ENCODE results near the gene AGFG2. TPM values are rescaled to one million over a fixed set of nuclear protein-coding genes. Genes with fewer than 3 reads are reported as not detected.

The AGFG2 gene, protein sequence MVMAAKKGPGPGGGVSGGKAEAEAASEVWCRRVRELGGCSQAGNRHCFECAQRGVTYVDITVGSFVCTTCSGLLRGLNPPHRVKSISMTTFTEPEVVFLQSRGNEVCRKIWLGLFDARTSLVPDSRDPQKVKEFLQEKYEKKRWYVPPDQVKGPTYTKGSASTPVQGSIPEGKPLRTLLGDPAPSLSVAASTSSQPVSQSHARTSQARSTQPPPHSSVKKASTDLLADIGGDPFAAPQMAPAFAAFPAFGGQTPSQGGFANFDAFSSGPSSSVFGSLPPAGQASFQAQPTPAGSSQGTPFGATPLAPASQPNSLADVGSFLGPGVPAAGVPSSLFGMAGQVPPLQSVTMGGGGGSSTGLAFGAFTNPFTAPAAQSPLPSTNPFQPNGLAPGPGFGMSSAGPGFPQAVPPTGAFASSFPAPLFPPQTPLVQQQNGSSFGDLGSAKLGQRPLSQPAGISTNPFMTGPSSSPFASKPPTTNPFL
- total RNA-seq = 10 to 100 TPM; 12.2 to 24.7 (median 18.7) TPM

DNA sequence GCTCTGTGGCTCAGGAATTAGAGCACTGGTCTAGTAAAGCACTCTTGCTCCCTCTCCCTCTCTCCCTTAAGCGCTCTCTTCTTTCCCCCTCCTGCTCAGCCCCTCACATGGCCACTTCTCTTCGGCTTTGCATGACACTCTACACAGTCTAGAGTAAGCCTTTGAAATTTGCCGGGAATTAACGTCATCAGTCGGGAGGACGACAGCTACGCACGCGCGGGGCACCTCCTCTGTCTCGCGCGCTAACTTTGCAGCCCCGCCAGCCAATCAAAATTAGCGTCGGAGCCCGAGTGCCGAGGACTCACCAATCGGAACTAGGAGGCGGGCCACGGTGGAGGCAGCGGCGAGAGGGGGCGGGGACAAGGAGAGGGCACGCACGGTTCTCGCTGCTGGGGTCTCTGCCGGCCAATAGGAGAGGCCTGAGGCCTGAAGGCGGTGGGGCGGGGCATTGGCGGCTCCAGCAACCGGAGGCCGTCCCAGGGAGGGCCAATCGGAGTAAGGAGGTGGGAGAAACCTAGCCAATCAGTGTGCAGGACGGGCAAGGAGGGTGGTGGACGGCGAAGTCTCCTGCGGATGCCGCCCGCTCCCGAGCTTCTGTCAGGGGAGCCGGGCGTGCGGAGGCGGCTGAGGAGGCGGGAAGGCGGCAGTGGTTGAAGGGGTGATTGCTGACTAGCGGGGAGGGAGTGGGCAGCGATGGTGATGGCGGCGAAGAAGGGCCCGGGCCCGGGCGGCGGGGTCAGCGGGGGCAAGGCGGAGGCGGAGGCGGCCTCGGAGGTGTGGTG is at the start of gene AGFG2:
AGFG2 (plus strand) TSS at position 550 of the 782 bp plus-strand sequence; CDS start at position 694, 144 bp downstream.
- Histone ChIP-seq H3K27ac (peak within 1 kb of the TSS; percentile 70 to 87), H3K4me1 (peaks cover 3% of the 10 kb centered on the region in 2 donors), H3K36me3 (no peaks in the 10 kb centered on the region), H3K27me3 (no peaks in the 10 kb centered on the region), H3K9me3 (no peaks in the 10 kb centered on the region), H3K4me3 (peak within 1 kb of the TSS; percentile 65 to 94 (median 90))
- intact Hi-C loops (cut with DNase I; ENCODE audit: low total_unique reads) = no loop called here
- peak; percentile 100 for DNase-seq (ENCODE audit: low spot score in 2 of 2)
- TF ChIP-seq, protein P1, sequence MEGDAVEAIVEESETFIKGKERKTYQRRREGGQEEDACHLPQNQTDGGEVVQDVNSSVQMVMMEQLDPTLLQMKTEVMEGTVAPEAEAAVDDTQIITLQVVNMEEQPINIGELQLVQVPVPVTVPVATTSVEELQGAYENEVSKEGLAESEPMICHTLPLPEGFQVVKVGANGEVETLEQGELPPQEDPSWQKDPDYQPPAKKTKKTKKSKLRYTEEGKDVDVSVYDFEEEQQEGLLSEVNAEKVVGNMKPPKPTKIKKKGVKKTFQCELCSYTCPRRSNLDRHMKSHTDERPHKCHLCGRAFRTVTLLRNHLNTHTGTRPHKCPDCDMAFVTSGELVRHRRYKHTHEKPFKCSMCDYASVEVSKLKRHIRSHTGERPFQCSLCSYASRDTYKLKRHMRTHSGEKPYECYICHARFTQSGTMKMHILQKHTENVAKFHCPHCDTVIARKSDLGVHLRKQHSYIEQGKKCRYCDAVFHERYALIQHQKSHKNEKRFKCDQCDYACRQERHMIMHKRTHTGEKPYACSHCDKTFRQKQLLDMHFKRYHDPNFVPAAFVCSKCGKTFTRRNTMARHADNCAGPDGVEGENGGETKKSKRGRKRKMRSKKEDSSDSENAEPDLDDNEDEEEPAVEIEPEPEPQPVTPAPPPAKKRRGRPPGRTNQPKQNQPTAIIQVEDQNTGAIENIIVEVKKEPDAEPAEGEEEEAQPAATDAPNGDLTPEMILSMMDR (IDR thresholded peaks at IDR 0.05) = no peak
- TF ChIP-seq POLR2A (IDR thresholded peaks at IDR 0.05) = peak; percentile 60
- TF ChIP-seq POLR2AphosphoS5 (IDR thresholded peaks at IDR 0.05) = peak in 2 of 3 donors; percentile 46 to 47

DNA sequence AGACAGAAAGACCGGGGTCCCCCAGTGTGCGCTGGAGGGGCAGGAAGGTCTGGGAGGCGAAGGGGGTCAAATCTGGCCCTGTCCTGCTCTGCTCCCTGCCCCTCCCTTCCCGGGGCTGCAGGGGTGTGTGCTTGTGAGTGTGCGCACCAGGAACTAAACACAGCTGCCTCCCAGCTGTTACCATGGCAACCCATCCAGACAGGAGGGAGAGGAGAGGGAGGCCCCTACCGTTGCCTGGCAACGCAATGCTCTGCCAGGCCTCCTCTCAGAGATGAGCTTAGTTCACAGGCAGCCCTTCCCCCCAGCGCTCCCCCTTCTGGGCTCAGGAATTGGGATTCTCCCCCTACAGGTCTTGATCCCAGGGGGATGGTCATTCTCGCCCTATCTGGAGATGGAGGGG is 49.2 kb upstream of the AGFG2 start:
- DNase-seq (ENCODE audit: low spot score in 2 of 2) = no peak
- intact Hi-C loops (cut with DNase I; ENCODE audit: low total_unique reads) = no loop called here

DNA sequence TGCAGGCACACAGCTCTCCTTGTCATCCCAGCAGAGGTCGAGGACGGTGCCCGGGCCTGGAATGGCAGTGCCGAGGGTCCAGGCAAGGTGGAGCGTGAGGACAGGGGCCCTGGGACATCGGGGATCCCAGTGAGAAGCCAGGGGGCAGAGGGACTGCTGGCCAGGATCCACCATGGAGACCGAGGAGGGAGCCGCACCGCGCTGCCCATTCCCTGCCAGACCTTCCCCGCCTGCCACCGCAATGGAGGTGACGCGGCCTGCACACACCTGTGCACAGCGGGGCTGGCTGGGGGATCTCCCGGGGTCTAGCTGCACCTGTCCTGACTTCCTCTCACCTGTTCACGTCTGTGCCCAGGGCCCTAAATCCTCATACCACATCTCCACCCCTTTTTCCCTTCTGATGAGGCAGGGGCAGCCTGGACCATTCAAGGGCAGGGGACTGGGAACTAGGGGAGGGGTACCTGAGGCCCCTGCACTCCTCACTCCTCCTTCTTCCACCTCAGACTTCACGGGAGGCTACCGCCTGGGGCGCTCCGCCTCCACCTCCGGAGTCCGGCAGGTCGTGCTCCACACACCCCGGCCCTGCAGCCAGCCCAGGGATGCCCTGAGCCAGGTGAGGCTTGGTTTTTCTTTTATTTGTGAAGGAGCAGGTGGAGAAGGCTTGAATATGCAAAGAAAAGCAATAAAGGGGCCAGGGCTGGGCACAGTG is 48.4 kb upstream of the AGFG2 start:
- no peaks in the 10 kb centered on the region for H3K36me3 ChIP-seq
- H3K9me3 ChIP-seq = no peaks in the 10 kb centered on the region
- DNase-seq (ENCODE audit: low spot score in 2 of 2) = no peak
- H3K27ac ChIP-seq = no peak overlapping the region
- H3K4me1 ChIP-seq = no peaks in the 10 kb centered on the region
- no peak overlapping the region for H3K4me3 ChIP-seq
- TF ChIP-seq, protein P1 (IDR thresholded peaks at IDR 0.05) = no peak
- TF ChIP-seq POLR2A (IDR thresholded peaks at IDR 0.05) = no peak
- TF ChIP-seq POLR2AphosphoS5 (IDR thresholded peaks at IDR 0.05) = no peak
- intact Hi-C loops (cut with DNase I; ENCODE audit: low total_unique reads) = no loop called here
- no peaks in the 10 kb centered on the region for H3K27me3 ChIP-seq

More for the DNA sequence above, 49.2 kb upstream of the AGFG2 start:
- TF ChIP-seq POLR2AphosphoS5 (IDR thresholded peaks at IDR 0.05) (no peak), POLR2A (IDR thresholded peaks at IDR 0.05) (no peak)
- TF ChIP-seq, protein P1 (IDR thresholded peaks at IDR 0.05) = no peak
- H3K27ac ChIP-seq = no peak overlapping the region
- no peaks in the 10 kb centered on the region for H3K4me1 ChIP-seq
- no peaks in the 10 kb centered on the region for H3K36me3 ChIP-seq
- H3K4me3 ChIP-seq = no peak overlapping the region
- no peaks in the 10 kb centered on the region for H3K9me3 ChIP-seq
- H3K27me3 ChIP-seq = no peaks in the 10 kb centered on the region

DNA sequence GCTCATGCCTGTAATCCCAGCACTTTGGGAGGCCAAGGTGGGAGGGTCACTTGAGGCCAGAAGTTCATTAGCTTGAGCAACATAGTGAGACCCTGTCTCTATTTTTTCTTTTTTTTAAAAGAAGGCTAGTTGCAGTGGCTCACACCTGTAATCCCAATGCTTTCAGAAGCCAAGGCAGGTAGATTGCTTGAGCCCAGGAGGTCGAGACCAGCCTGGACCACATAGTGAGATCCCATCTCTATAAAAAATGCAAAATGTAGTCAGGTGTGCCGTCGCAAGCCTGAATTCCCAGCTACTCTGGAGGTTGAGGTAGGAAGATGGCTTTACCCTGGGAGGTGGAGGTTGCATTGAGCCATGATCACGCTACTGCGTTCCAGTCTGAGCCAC is 47.8 kb upstream of the AGFG2 start:
- intact Hi-C loops (cut with DNase I; ENCODE audit: low total_unique reads) = no loop called here
- Histone ChIP-seq H3K4me3 (no peak overlapping the region), H3K4me1 (no peaks in the 10 kb centered on the region), H3K27ac (no peak overlapping the region), H3K9me3 (no peaks in the 10 kb centered on the region), H3K27me3 (no peaks in the 10 kb centered on the region), H3K36me3 (no peaks in the 10 kb centered on the region)
- TF ChIP-seq, protein P1 (IDR thresholded peaks at IDR 0.05) = no peak
- no peak for TF ChIP-seq POLR2A (IDR thresholded peaks at IDR 0.05)
- TF ChIP-seq POLR2AphosphoS5 (IDR thresholded peaks at IDR 0.05) = no peak
- DNase-seq (ENCODE audit: low spot score in 2 of 2) = no peak

Data from breast epithelium (tissue), 4 donors.